ENCODE results near the gene TTC39A.

GRCh38 chr1:51247499-51247898 lies 82.9 kb downstream of the TTC39A start:
- TF ChIP-seq CTCF (IDR thresholded peaks at IDR 0.05): no peak
- no peak for TF ChIP-seq ZFX (IDR thresholded peaks at IDR 0.05; ENCODE audit: borderline replicate concordance)
